ENCODE measurements around the gene MSL3B.
A peak's percentile ranks its signal among the peaks of the same experiment; 100 is the strongest.

The MSL3B gene

DNA sequence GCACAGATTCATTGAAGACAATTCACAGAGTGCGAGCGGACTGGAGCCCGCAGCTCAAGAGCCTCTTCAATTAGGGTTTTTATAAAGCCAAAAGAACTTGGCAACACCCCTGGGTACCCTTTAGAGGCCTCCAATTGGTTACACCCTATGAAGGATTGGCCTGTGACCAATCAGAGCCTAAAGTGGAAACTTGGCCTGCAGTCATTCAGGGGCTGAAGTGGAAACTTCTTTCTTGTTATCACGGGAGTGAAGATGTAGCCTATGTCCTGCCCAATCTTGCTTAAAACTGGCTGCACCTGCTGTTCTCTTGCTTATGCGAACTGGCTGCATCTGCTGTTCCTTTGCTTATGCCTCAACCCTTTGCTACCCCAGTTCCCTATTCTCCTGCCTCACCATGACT lies 12.0 kb downstream of the MSL3B start:
- H3K4me2 ChIP-seq (ENCODE audit: insufficient read depth, low read length): no peak overlapping the region
- peaks cover 4% of the 10 kb centered on the region for H3K9me1 ChIP-seq (ENCODE audit: control insufficient read depth, insufficient read depth, low read length)
- no peak overlapping the region for H3K4me3 ChIP-seq
- no peak overlapping the region for H3K9ac ChIP-seq (ENCODE audit: insufficient read depth in 1 of 2, low read depth in 2 of 2, low read length in 2 of 2)
- H3K79me2 ChIP-seq (ENCODE audit: control insufficient read depth, insufficient read depth, low read length): peaks cover 32% of the 10 kb centered on the region
- no peak for ATAC-seq
- no peak for FAIRE-seq
- POLR2A ChIA-PET: no interaction called here
- no peak overlapping the region for H2AFZ ChIP-seq (ENCODE audit: low read depth, low read length)
- no peak overlapping the region for H3K27ac ChIP-seq (ENCODE audit: extremely low read depth, low read depth, low read length)
- H3K9me3 ChIP-seq (replicated peaks; ENCODE audit: control insufficient read depth, insufficient read depth, low read depth, low read length): no peaks in the 10 kb centered on the region
- no peak for DNase-seq (ENCODE audit: extremely low read depth in 1 of 4, low spot score in 3 of 4)
- 90% methylated on average over 3 of the region's 5 CpGs for WGBS (ENCODE audit: insufficient coverage, low coverage, missing lambda C conversion rate)
- CTCF ChIA-PET (ENCODE audit: low intra/inter-chr PET ratio): no interaction called here
- H3K36me3 ChIP-seq (ENCODE audit: control insufficient read depth, insufficient read depth, low read length): peaks cover 24% of the 10 kb centered on the region
- H4K20me1 ChIP-seq (replicated peaks; ENCODE audit: control insufficient read depth, insufficient read depth, low read length): no peaks in the 10 kb centered on the region
- peaks cover 14 to 21% of the 10 kb centered on the region in 2 experiments; a peak in 4 of 5 replicates for H3K4me1 ChIP-seq (replicated peaks in 1 of 2; ENCODE audit: control insufficient read depth in 2 of 2, insufficient read depth in 2 of 2, low read length in 2 of 2)
- TF ChIP-seq NFYB (IDR thresholded peaks at IDR 0.05; ENCODE audit: extremely low read depth, insufficient read length) (peak; percentile 46), SRF (CRISPR knock-in tag; IDR thresholded peaks at IDR 0.05) (no peak), ASH1L (IDR thresholded peaks at IDR 0.05; ENCODE audit: borderline replicate concordance, low read depth, partially characterized antibody) (peak; percentile 12), ERF (CRISPR knock-in tag; IDR thresholded peaks at IDR 0.05) (no peak), ETS1 (conservative IDR thresholded peaks at IDR 0.05; ENCODE audit: control insufficient read depth, low read depth, low read length) (no peak), TARDBP (IDR thresholded peaks at IDR 0.05) (no peak), RBM25 (IDR thresholded peaks at IDR 0.05; ENCODE audit: low read depth, low read length, severe bottlenecking) (peak; percentile 44), MAFG (tag; conservative IDR thresholded peaks at IDR 0.05) (no peak), BMI1 (IDR thresholded peaks at IDR 0.05; ENCODE audit: low read length) (no peak), TCF15 (CRISPR knock-in tag; IDR thresholded peaks at IDR 0.05) (no peak), POLR3A (IDR thresholded peaks at IDR 0.05; ENCODE audit: borderline replicate concordance, extremely low read depth, insufficient read depth, insufficient read length) (no peak), PKNOX1 (IDR thresholded peaks at IDR 0.05) (peak; percentile 88)
- TF ChIP-seq, protein P1, sequence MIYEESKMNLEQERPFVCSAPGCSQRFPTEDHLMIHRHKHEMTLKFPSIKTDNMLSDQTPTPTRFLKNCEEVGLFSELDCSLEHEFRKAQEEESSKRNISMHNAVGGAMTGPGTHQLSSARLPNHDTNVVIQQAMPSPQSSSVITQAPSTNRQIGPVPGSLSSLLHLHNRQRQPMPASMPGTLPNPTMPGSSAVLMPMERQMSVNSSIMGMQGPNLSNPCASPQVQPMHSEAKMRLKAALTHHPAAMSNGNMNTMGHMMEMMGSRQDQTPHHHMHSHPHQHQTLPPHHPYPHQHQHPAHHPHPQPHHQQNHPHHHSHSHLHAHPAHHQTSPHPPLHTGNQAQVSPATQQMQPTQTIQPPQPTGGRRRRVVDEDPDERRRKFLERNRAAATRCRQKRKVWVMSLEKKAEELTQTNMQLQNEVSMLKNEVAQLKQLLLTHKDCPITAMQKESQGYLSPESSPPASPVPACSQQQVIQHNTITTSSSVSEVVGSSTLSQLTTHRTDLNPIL (CRISPR knock-in tag; IDR thresholded peaks at IDR 0.05): no peak
- TF ChIP-seq, protein P2, sequence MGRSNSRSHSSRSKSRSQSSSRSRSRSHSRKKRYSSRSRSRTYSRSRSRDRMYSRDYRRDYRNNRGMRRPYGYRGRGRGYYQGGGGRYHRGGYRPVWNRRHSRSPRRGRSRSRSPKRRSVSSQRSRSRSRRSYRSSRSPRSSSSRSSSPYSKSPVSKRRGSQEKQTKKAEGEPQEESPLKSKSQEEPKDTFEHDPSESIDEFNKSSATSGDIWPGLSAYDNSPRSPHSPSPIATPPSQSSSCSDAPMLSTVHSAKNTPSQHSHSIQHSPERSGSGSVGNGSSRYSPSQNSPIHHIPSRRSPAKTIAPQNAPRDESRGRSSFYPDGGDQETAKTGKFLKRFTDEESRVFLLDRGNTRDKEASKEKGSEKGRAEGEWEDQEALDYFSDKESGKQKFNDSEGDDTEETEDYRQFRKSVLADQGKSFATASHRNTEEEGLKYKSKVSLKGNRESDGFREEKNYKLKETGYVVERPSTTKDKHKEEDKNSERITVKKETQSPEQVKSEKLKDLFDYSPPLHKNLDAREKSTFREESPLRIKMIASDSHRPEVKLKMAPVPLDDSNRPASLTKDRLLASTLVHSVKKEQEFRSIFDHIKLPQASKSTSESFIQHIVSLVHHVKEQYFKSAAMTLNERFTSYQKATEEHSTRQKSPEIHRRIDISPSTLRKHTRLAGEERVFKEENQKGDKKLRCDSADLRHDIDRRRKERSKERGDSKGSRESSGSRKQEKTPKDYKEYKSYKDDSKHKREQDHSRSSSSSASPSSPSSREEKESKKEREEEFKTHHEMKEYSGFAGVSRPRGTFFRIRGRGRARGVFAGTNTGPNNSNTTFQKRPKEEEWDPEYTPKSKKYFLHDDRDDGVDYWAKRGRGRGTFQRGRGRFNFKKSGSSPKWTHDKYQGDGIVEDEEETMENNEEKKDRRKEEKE (IDR thresholded peaks at IDR 0.05; ENCODE audit: borderline replicate concordance in 1 of 2, control insufficient read depth in 1 of 2, low read depth in 2 of 2, low read length in 1 of 2): no peak
- H3K27me3 ChIP-seq (ENCODE audit: control insufficient read depth in 2 of 2, insufficient read depth in 2 of 2, low read length in 2 of 2): no peaks in the 10 kb centered on the region
- intact Hi-C loops (cut with micrococcal nuclease): loop anchor here (5.0 to 10.0 kb wide), 2 partner anchors 691 to 1259 kb away; no protein-coding TSS in a partner anchor
- in situ Hi-C loops (cut with MboI): loop anchor here (25.0 kb wide), 1 partner anchor 681 kb away; no protein-coding TSS in a partner anchor
- BruUV-seq (replicated peaks): no TSS peak

Measured in K562 (cell line).